HEK293 (cell line): ENCODE results near the gene TSSK6.

Experiments
- CTCF ChIA-PET: fragments of 350-600 bp; formaldehyde crosslinking; extraction: SDS; loops from one replicate; lab custom pipeline; 2021; ENCODE audit warnings: antibody characterized with exemption; lab: Yijun Ruan, JAX
- POLR2A ChIA-PET: fragments of 300-600 bp; formaldehyde crosslinking; extraction: SDS; loops from one replicate; lab custom pipeline; 2020; ENCODE audit warnings: antibody characterized with exemption, inconsistent platforms; lab: Yijun Ruan, JAX
- H3K27ac ChIP-seq: fragments of 200-500 bp; sonication (Bioruptor generic); 2 replicates; pipeline ENCODE4 v1.5.1; 2014; ENCODE audit warnings: low read depth, low read length, control low read depth, inconsistent platforms; ENCODE audit errors: extremely low read depth
- H3K36me3 ChIP-seq, 2 experiments: fragments of 200-500 bp in 1 of 2; sonication (Bioruptor generic) in 1 of 2; 1 replicate in 1 of 2; 2 replicates in 1 of 2; pipeline ENCODE4 v1.5.1; 2014 to 2017; ENCODE audit warnings: inconsistent platforms in 2 of 2, low read length in 2 of 2; ENCODE audit not compliant: control insufficient read depth in 2 of 2, insufficient read depth in 1 of 2
- H3K4me1 ChIP-seq: fragments of 200-500 bp; sonication (Bioruptor generic); 2 replicates; pipeline ENCODE4 v1.5.1; 2014; ENCODE audit warnings: mild to moderate bottlenecking, low read length, inconsistent platforms; ENCODE audit not compliant: control insufficient read depth, insufficient read depth
- H3K4me3 ChIP-seq: 2 replicates; pipeline ENCODE4 v1.5.1; 2011; ENCODE audit warnings: low read depth, mild to moderate bottlenecking, control low read depth, low read length, moderate library complexity
- H3K9me3 ChIP-seq: fragments of 200-500 bp; sonication (Bioruptor generic); 2 replicates; pipeline ENCODE4 v1.5.1; 2014; ENCODE audit warnings: low read depth, low read length, inconsistent platforms; ENCODE audit not compliant: control insufficient read depth, insufficient read depth
- KLF1 ChIP-seq: fragments of 450-650 bp; formaldehyde crosslinking; IDR thresholded peaks from 2 replicates; pipeline ENCODE4 v1.5.1; 2016; ENCODE audit warnings: missing biosample characterization, missing genetic modification characterization
- PRDM10 ChIP-seq: fragments of 450-650 bp; formaldehyde crosslinking; IDR thresholded peaks from 2 replicates; pipeline ENCODE4 v1.5.1; 2016; ENCODE audit warnings: missing biosample characterization, missing genetic modification characterization
- TSHZ1 ChIP-seq: fragments of 450-650 bp; formaldehyde crosslinking; IDR thresholded peaks from 2 replicates; pipeline ENCODE4 v1.5.1; 2016; ENCODE audit warnings: missing biosample characterization, missing genetic modification characterization, borderline replicate concordance
- ZNF10 ChIP-seq: fragments of 450-650 bp; formaldehyde crosslinking; IDR thresholded peaks from 2 replicates; pipeline ENCODE4 v1.5.1; 2017; ENCODE audit warnings: missing biosample characterization, missing genetic modification characterization
- ZNF248 ChIP-seq: fragments of 450-650 bp; formaldehyde crosslinking; IDR thresholded peaks from 2 replicates; pipeline ENCODE4 v1.5.1; 2017; ENCODE audit warnings: missing biosample characterization, missing genetic modification characterization
- ZNF292 ChIP-seq: fragments of 450-650 bp; formaldehyde crosslinking; IDR thresholded peaks from 2 replicates; pipeline ENCODE4 v1.5.1; 2016; ENCODE audit warnings: low read depth, missing biosample characterization, missing genetic modification characterization, borderline replicate concordance
- ZNF423 ChIP-seq: fragments of 450-650 bp; formaldehyde crosslinking; IDR thresholded peaks from 2 replicates; pipeline ENCODE4 v1.5.1; 2016; ENCODE audit warnings: missing biosample characterization, missing genetic modification characterization
- ZNF530 ChIP-seq: fragments of 450-650 bp; formaldehyde crosslinking; IDR thresholded peaks from 2 replicates; pipeline ENCODE4 v1.5.1; 2016; ENCODE audit warnings: low read depth, missing biosample characterization, missing genetic modification characterization
- ZNF544 ChIP-seq: fragments of 450-650 bp; formaldehyde crosslinking; IDR thresholded peaks from 2 replicates; pipeline ENCODE4 v1.5.0; 2017; ENCODE audit warnings: missing biosample characterization, missing genetic modification characterization
- ZNF600 ChIP-seq: fragments of 450-650 bp; formaldehyde crosslinking; IDR thresholded peaks from 2 replicates; pipeline ENCODE4 v1.5.1; 2016; ENCODE audit warnings: missing biosample characterization, missing genetic modification characterization
- ZNF623 ChIP-seq: fragments of 450-650 bp; formaldehyde crosslinking; IDR thresholded peaks from 2 replicates; pipeline ENCODE4 v1.5.1; 2016; ENCODE audit warnings: missing biosample characterization, missing genetic modification characterization
- ZNF639 ChIP-seq: fragments of 450-650 bp; formaldehyde crosslinking; IDR thresholded peaks from 2 replicates; pipeline ENCODE4 v1.5.1; 2016; ENCODE audit warnings: missing biosample characterization, missing genetic modification characterization
- ZNF658 ChIP-seq: fragments of 450-650 bp; formaldehyde crosslinking; IDR thresholded peaks from 2 replicates; pipeline ENCODE4; 2016; ENCODE audit warnings: missing biosample characterization, missing genetic modification characterization
- ZNF660 ChIP-seq: fragments of 450-650 bp; IDR thresholded peaks from 2 replicates; pipeline ENCODE4 v1.5.1; 2018; ENCODE audit warnings: missing biosample characterization, mild to moderate bottlenecking, missing genetic modification characterization
- ZNF670 ChIP-seq: fragments of 450-650 bp; formaldehyde crosslinking; IDR thresholded peaks from 2 replicates; pipeline ENCODE4 v1.5.1; 2016; ENCODE audit warnings: missing biosample characterization, missing genetic modification characterization, low read depth
- ZNF777 ChIP-seq: fragments of 450-650 bp; formaldehyde crosslinking; IDR thresholded peaks from 2 replicates; pipeline ENCODE4 v1.5.1; 2017; ENCODE audit warnings: missing biosample characterization, missing genetic modification characterization, borderline replicate concordance
- ZNF830 ChIP-seq: fragments of 450-650 bp; IDR thresholded peaks from 2 replicates; pipeline ENCODE4 v1.5.0; 2018; ENCODE audit warnings: missing biosample characterization, missing genetic modification characterization, low read depth, mild to moderate bottlenecking, moderate library complexity
- ZSCAN23 ChIP-seq: fragments of 450-650 bp; formaldehyde crosslinking; IDR thresholded peaks from 2 replicates; pipeline ENCODE4 v1.5.1; 2016; ENCODE audit warnings: missing biosample characterization, missing genetic modification characterization
- ZSCAN4 ChIP-seq: fragments of 450-650 bp; formaldehyde crosslinking; IDR thresholded peaks from 2 replicates; pipeline ENCODE4 v1.5.1; 2017; ENCODE audit warnings: missing biosample characterization, missing genetic modification characterization

TSSK6 gene

GRCh38 chr19:19561946-19562664 is 46.8 kb upstream of the TSSK6 start:
- Histone ChIP-seq H3K36me3 (peaks cover 0 to 9% of the 10 kb centered on the region in 2 experiments; a peak in 2 of 3 replicates), H3K27ac (no peak overlapping the region), H3K4me3 (no peak overlapping the region), H3K4me1 (no peaks in the 10 kb centered on the region), H3K9me3 (no peaks in the 10 kb centered on the region)
- POLR2A ChIA-PET: no interaction called here
- TF ChIP-seq ZNF292 (tag by site-specific recombination) (no peak), ZNF623 (tag by site-specific recombination) (no peak), ZNF658 (tag by site-specific recombination) (no peak), PRDM10 (tag by site-specific recombination) (no peak), ZNF544 (no peak), ZNF530 (tag by site-specific recombination) (no peak)
- CTCF ChIA-PET: interaction anchor here (0.7 kb wide), 1 partner anchor 8 kb away, joined by 3 read pairs; no protein-coding TSS in a partner anchor

GRCh38 chr19:19559931-19560330 is 44.6 kb upstream of the TSSK6 start:
- CTCF ChIA-PET: interaction anchor here (0.6 to 3.3 kb wide), 5 partner anchors 9 to 43 kb away, joined by 3 to 15 read pairs (median 3); no protein-coding TSS in a partner anchor

More at GRCh38 chr19:19559931-19560330, 44.6 kb upstream of the TSSK6 start:
- POLR2A ChIA-PET: no interaction called here
- H3K4me1 ChIP-seq: no peaks in the 10 kb centered on the region
- H3K27ac ChIP-seq: no peak overlapping the region
- H3K36me3 ChIP-seq: peaks cover 0 to 5% of the 10 kb centered on the region in 2 experiments; a peak in 2 of 3 replicates
- no peak overlapping the region for H3K4me3 ChIP-seq
- H3K9me3 ChIP-seq: no peaks in the 10 kb centered on the region
- TF ChIP-seq TSHZ1 (no peak), ZNF10 (tag by site-specific recombination) (no peak), KLF1 (tag by site-specific recombination) (no peak), ZNF660 (tag by site-specific recombination) (no peak), ZNF639 (no peak), ZNF670 (tag by site-specific recombination) (no peak), ZNF423 (tag by site-specific recombination) (no peak), ZNF248 (no peak), ZNF777 (tag by site-specific recombination) (no peak), ZNF830 (tag by site-specific recombination) (no peak), ZSCAN23 (tag by site-specific recombination) (no peak), ZNF600 (tag by site-specific recombination) (no peak), ZSCAN4 (tag by site-specific recombination) (no peak)
